HG03108 (cell line): Measurements from ENCODE around the gene FANCI.

Experiments used
- ATAC-seq: cut with Tn5 transposase; IDR thresholded peaks from one replicate; pipeline ENCODE4 v1.9.1; 2021; ENCODE audit warnings: moderate library complexity; ENCODE audit not compliant: unreplicated experiment

The FANCI gene

DNA sequence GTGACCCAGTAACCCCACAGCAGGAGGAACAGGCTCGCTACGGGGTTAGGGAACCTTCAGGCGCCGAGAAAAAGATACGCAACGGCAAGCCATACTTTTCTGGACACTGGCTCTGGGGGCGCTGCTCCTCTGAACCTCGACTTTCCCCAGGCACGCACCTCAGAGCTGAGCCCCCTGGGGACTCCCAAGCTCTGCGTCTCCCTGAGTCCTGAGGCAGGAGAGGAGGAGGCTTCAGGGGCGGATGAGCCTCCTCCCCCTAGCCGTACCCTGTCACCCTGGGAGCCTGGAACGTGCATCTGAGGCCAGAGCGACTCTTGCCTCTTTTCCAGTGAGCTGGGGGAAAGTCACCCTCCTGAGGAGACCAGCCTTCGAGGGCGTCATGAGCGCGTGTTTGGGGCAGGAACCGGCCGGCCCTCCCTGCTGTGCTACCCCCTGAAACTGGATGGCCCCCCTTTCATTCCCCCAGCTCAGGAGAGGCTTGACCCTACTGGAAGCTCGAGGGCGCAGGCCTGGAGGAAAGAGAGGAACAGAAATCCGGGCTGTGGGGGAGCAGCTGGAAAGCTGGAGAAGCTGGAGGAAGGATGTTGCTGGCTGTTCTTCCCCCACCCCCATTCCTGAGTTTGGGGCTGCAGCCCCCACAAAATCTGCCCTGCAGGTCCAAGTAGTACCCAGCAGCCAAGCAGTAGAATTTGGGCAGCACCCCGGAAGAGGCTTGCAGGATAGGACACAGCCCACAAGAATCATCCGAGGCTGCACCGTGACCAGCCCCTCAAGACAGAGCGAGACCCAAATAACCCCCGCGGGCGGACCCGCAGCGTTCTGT is 115.9 kb downstream of the FANCI start:
- ATAC-seq = no peak

GRCh38 chr15:89360294-89360971 is 116.7 kb downstream of the FANCI start:
- no peak for ATAC-seq

- no peak for ATAC-seq
These were observed 117.8 kb downstream of the FANCI start for GRCh38 chr15:89361451-89362202.

DNA sequence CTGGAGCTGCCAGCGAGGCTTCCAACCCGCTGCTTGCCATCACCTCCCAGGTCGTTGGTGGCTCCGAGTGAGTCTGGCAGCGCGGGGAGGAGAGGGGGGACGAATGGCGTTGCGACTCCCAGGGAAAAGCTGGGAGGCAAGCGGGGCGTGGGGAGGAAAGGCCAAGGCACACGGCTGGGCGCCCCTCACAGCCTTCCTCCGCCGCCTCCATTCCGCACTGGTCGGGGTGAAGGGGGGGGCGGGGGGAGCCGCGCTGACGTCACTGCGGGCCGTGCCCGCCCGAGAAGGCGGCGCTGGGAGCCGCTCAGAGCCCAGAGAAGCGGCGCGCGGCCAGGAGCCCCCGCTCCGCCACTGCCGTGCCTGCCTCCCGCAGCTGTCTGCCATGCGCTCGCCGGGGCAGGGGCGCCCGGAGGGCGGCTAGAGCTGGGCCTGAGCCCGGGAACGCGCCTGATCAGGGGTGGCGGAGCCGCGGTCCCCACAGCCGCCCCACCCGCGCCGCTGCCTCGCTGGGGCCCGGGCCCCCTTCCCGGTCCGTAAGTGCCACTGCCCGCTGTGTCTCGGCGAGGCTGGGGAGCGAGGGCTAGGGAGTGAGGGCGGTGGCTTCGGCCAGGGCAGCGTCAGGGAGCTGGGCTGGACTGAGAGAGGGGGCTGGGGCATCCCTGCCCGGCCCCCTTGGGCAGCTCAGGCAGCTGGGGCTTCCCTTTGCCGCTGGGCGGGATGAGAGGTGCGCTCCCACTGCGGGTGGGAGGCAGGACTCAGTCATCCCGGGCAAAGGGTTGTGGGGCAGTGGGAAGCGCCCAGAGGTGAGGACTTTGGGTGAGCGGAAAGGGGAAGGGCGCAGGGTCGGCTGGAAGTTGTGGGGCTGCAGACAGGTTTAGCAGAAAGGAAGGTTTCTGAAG is 118.7 kb downstream of the FANCI start:
- no peak for ATAC-seq

GRCh38 chr15:89363133-89363532 is 119.4 kb downstream of the FANCI start:
- ATAC-seq = no peak

GRCh38 chr15:89363770-89364169 is 120.0 kb downstream of the FANCI start:
- no peak for ATAC-seq

GRCh38 chr15:89364341-89364740 is 120.6 kb downstream of the FANCI start:
- no peak for ATAC-seq

GRCh38 chr15:89364741-89365450 is 121.1 kb downstream of the FANCI start:
- no peak for ATAC-seq

DNA sequence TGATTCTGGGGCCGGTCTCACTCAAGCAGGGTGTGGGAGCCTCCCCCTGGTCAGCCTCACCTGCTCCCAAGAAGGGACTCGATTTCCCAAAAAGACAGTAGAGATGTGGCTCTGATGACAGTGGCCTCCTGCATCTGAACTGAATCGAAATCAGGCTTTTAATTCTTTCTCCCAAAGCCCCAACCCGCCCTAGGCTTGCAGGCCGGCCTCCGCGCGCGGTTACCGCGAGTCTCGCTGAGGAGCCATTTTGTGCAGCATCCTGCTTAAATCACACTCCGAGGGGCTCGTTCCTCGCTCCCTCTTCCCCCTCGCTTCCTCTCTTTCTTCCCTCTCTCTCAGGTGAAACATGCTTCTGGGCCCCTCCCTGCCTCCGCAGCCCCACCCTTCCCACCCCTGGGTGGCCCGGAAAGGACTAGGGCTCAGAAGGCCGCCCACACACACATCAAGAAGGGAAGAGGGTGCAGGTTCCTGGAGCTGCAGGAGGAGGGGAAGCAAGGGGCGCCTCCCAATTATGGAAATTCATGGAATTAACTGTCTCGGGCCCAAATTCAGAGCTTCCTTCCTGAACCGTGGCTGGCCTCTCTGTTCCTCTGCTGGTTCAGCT is 121.8 kb downstream of the FANCI start:
- ATAC-seq = no peak
